Esophagus squamous epithelium (tissue), 4 donors: ENCODE measurements around the gene TRIM66.

Experiments
- POLR2A ChIP-seq, 4 donors: fragments of 450-650 bp; IDR thresholded peaks; one replicate each; pipeline ENCODE4 v1.6.1; 2017; ENCODE audit warnings: antibody characterized with exemption in 4 of 4, mild to moderate bottlenecking in 4 of 4, moderate library complexity in 3 of 4
- TF ChIP-seq, protein P1 (sequence below), 6 experiments: fragments of 450-650 bp in 4 of 6; fragments of 200-600 bp in 2 of 6; sonication (generic) in 2 of 6; IDR thresholded peaks; one replicate each; pipeline ENCODE4 v1.5.1; 2016 to 2019; ENCODE audit warnings: antibody characterized with exemption in 6 of 6, mild to moderate bottlenecking in 4 of 6, moderate library complexity in 4 of 6

DNA sequence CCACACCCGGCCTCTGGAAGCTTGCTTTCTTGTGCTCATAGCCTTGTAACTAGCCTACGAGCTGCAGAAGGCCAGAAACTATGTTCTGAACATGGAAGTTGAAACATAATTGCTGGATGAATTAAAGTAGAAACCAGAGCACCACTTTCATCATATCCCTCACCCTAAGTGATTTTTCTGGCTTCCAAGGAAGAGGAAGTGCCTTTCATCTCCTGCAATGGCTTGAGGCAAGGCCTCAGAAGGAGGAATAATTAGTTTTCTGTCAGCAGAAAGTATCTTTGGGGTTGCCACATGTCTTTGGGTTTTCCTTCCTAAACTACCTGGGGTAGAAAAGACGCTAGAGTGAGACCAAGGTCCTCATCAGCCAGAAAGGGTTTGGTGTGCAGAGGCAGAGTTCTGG, 14.6 kb upstream of the TRIM66 start:
- TF ChIP-seq, protein P1, sequence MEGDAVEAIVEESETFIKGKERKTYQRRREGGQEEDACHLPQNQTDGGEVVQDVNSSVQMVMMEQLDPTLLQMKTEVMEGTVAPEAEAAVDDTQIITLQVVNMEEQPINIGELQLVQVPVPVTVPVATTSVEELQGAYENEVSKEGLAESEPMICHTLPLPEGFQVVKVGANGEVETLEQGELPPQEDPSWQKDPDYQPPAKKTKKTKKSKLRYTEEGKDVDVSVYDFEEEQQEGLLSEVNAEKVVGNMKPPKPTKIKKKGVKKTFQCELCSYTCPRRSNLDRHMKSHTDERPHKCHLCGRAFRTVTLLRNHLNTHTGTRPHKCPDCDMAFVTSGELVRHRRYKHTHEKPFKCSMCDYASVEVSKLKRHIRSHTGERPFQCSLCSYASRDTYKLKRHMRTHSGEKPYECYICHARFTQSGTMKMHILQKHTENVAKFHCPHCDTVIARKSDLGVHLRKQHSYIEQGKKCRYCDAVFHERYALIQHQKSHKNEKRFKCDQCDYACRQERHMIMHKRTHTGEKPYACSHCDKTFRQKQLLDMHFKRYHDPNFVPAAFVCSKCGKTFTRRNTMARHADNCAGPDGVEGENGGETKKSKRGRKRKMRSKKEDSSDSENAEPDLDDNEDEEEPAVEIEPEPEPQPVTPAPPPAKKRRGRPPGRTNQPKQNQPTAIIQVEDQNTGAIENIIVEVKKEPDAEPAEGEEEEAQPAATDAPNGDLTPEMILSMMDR (IDR thresholded peaks at IDR 0.05) = no peak
- TF ChIP-seq POLR2A (IDR thresholded peaks at IDR 0.05) = no peak
